Mesenteric fat pad (tissue), 1 donor: ENCODE data around the gene RAPGEF5. TPM values are rescaled to one million over a fixed set of nuclear protein-coding genes. Genes with fewer than 3 reads are reported as not detected.

Experiments used
- DNase-seq: peaks from one replicate; pipeline ENCODE4 v3.0.0-alpha.2; 2020; ENCODE audit warnings: low spot score
- total RNA-seq: library from RNA; stranded (reverse); fragmentation: NEBNext Ultra II Directional; extraction: Animal tissue kit (Norgen Biotek cat#: 25700); gene quantifications from one replicate; pipeline ENCODE4 v1.2.1, GENCODE V29; 2021
- donor health status: DM: yes; HTN: yes; CAD: no.

RAPGEF5 gene
- total RNA-seq, 1 donor from 2014 or later = 55.2 TPM

- DNase-seq = no peak
Measured at GRCh38 chr7:22378199-22378980, 21.4 kb upstream of the RAPGEF5 start.

GRCh38 chr7:22377703-22378102 is 20.7 kb upstream of the RAPGEF5 start:
- DNase-seq = no peak

GRCh38 chr7:22375359-22376048 is 18.6 kb upstream of the RAPGEF5 start:
- DNase-seq = no peak

GRCh38 chr7:22373911-22374310 is 17.0 kb upstream of the RAPGEF5 start:
- no peak for DNase-seq

GRCh38 chr7:22373388-22373787 is 16.4 kb upstream of the RAPGEF5 start:
- DNase-seq = no peak

- DNase-seq = no peak
Measured at GRCh38 chr7:22372863-22373262, 15.9 kb upstream of the RAPGEF5 start.

GRCh38 chr7:22371878-22372277 is 14.9 kb upstream of the RAPGEF5 start:
- no peak for DNase-seq

- no peak for DNase-seq
Measured at GRCh38 chr7:22364900-22365299, 7.9 kb upstream of the RAPGEF5 start.

- DNase-seq = no peak
Measured at GRCh38 chr7:22363756-22364422, 6.9 kb upstream of the RAPGEF5 start.

GRCh38 chr7:22361795-22362194 is 4.8 kb upstream of the RAPGEF5 start:
- no peak for DNase-seq

GRCh38 chr7:22361320-22361719 is 4.4 kb upstream of the RAPGEF5 start:
- no peak for DNase-seq

- DNase-seq = no peak
Measured at GRCh38 chr7:22358820-22359697, 2.1 kb upstream of the RAPGEF5 start.

GRCh38 chr7:22357311-22358175 is 589 bp upstream of the RAPGEF5 start:
- no peak for DNase-seq

- no peak for DNase-seq
Measured at GRCh38 chr7:22356010-22356691, 803 bp downstream of the RAPGEF5 start.

GRCh38 chr7:22355620-22356009 is 1.3 kb downstream of the RAPGEF5 start:
- DNase-seq = no peak

- no peak for DNase-seq
Measured at GRCh38 chr7:22354462-22354861, 2.5 kb downstream of the RAPGEF5 start.

GRCh38 chr7:22352887-22353286 is 4.1 kb downstream of the RAPGEF5 start:
- no peak for DNase-seq

GRCh38 chr7:22351878-22352277 is 5.1 kb downstream of the RAPGEF5 start:
- DNase-seq = no peak

GRCh38 chr7:22351329-22351692 is 5.6 kb downstream of the RAPGEF5 start:
- DNase-seq = no peak
